Activated CD4-positive, alpha-beta T cell treated with anti-CD3 and anti-CD28 coated beads, Interleukin-2, amount 10 ng/mL, durations not matched to agents 7 days and 5 days (primary cell): ENCODE results near the gene DHX30. TPM values are rescaled to one million over a fixed set of nuclear protein-coding genes. Genes with fewer than 3 reads are reported as not detected.
"Not testable (repeated sequence)": the region's sequence is repeated elsewhere in the genome, so short reads cannot be mapped to it uniquely, and the experiment has no call there.

Experiments
- CTCF ChIA-PET: fragments of 350-600 bp; sonication (Branson Sonifier 250); formaldehyde crosslinking; loops from one replicate; lab custom pipeline; 2021; ENCODE audit warnings: antibody characterized with exemption; lab: Charles Lee
- POLR2A ChIA-PET: fragments of 350-600 bp; sonication (Branson Sonifier 250); formaldehyde crosslinking; loops from one replicate; lab custom pipeline; 2021; ENCODE audit warnings: antibody characterized with exemption; lab: Charles Lee
- DNase-seq: peaks from one replicate; pipeline ENCODE4 v3.0.0-alpha.2; 2020
- H3K27ac Mint-ChIP-seq: one replicate; pipeline ENCODE4 v1.8.0; 2021; ENCODE audit warnings: mild to moderate bottlenecking, moderate library complexity, mixed read lengths
- H3K27me3 Mint-ChIP-seq: one replicate; pipeline ENCODE4 v1.8.0; 2021; ENCODE audit warnings: mixed read lengths
- H3K36me3 Mint-ChIP-seq: one replicate; pipeline ENCODE4 v1.8.0; 2021; ENCODE audit warnings: low read depth, mixed read lengths
- H3K4me1 Mint-ChIP-seq: one replicate; pipeline ENCODE4 v1.8.0; 2021; ENCODE audit warnings: mixed read lengths
- H3K4me3 Mint-ChIP-seq: one replicate; pipeline ENCODE4 v1.8.0; 2021; ENCODE audit warnings: mild to moderate bottlenecking, moderate library complexity, mixed read lengths
- H3K9me3 Mint-ChIP-seq: one replicate; pipeline ENCODE4 v1.8.0; 2021; ENCODE audit warnings: mixed read lengths
- total RNA-seq, 2 experiments: library from RNA; stranded (reverse); gene quantifications; one replicate each; pipeline ENCODE4 v1.2.3, GENCODE V29; 2021

The DHX30 gene
- total RNA-seq, 2 experiments from 2014 or later = 73.2 to 77.8 TPM

- Mint-ChIP-seq H3K4me3 (peak overlapping the region; percentile 89), H3K27ac (peak overlapping the region; percentile 90), H3K4me1 (peaks cover 35% of the 10 kb centered on the region), H3K27me3 (no peaks in the 10 kb centered on the region), H3K36me3 (peaks cover 38% of the 10 kb centered on the region), H3K9me3 (peaks cover 4% of the 10 kb centered on the region)
- DNase-seq = no peak
- ChIA-PET CTCF (interaction anchor here (0.6 to 5.3 kb wide), 23 partner anchors 8 to 357 kb away, joined by 3 to 31 read pairs (median 4); no protein-coding TSS in a partner anchor), POLR2A (interaction anchor here (0.5 kb wide), 1 partner anchor 259 kb away, joined by 5 read pairs; no protein-coding TSS in a partner anchor)
Observed at GRCh38 chr3:47825590-47825989, 22.7 kb downstream of the DHX30 start.

DNA sequence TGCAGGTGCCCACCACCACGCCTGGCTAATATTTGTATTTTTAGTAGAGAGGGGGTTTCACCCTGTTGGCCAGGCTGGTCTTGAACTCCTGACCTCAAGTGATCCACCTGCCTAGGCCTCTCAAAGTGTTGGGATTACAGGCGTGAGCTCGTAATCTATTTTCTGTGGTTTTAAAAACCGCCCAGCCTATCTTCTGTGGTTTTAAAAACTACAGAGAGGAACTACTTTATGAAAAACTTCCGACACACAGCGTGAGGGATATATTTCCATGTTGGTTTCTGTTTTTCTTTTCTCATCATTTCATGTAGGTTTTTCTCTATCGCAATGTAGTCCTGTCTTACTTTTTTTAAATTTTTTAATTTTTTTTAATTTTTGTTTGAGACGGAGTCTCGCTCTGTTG is 26.5 kb downstream of the DHX30 start:
- H3K4me3 Mint-ChIP-seq, H3K9me3 Mint-ChIP-seq, H3K27me3 Mint-ChIP-seq: not testable (repeated sequence)
- H3K27ac Mint-ChIP-seq = peak overlapping the region; percentile 79
- peaks cover 36% of the 10 kb centered on the region for H3K4me1 Mint-ChIP-seq
- peak; percentile 31 for DNase-seq
- peaks cover 55% of the 10 kb centered on the region for H3K36me3 Mint-ChIP-seq
- ChIA-PET CTCF (interaction anchor here (1.7 kb wide), 1 partner anchor 8 kb away, joined by 4 read pairs; no protein-coding TSS in a partner anchor), POLR2A (interaction anchor here (0.8 kb wide), 1 partner anchor 164 kb away, joined by 3 read pairs; no protein-coding TSS in a partner anchor)

GRCh38 chr3:47836986-47837385 is 34.0 kb downstream of the DHX30 start:
- no peaks in the 10 kb centered on the region for H3K9me3 Mint-ChIP-seq
- no peak overlapping the region for H3K4me3 Mint-ChIP-seq
- CTCF ChIA-PET = interaction anchor here (0.6 to 3.4 kb wide), 10 partner anchors 8 to 314 kb away, joined by 3 to 31 read pairs (median 4); no protein-coding TSS in a partner anchor
- no peak for DNase-seq
- no peak overlapping the region for H3K27ac Mint-ChIP-seq
- POLR2A ChIA-PET = no interaction called here
- no peaks in the 10 kb centered on the region for H3K27me3 Mint-ChIP-seq
- no peaks in the 10 kb centered on the region for H3K4me1 Mint-ChIP-seq
- peaks cover 40% of the 10 kb centered on the region for H3K36me3 Mint-ChIP-seq

GRCh38 chr3:47838503-47838902 is 35.6 kb downstream of the DHX30 start:
- POLR2A ChIA-PET = no interaction called here
- H3K9me3 Mint-ChIP-seq = no peaks in the 10 kb centered on the region
- DNase-seq = no peak
- no peak overlapping the region for H3K27ac Mint-ChIP-seq
- CTCF ChIA-PET = interaction anchor here (0.8 to 3.4 kb wide), 7 partner anchors 13 to 160 kb away, joined by 3 to 31 read pairs (median 5); no protein-coding TSS in a partner anchor
- peaks cover 46% of the 10 kb centered on the region for H3K36me3 Mint-ChIP-seq
- no peak overlapping the region for H3K4me3 Mint-ChIP-seq
- H3K4me1 Mint-ChIP-seq = no peaks in the 10 kb centered on the region
- no peaks in the 10 kb centered on the region for H3K27me3 Mint-ChIP-seq

DNA sequence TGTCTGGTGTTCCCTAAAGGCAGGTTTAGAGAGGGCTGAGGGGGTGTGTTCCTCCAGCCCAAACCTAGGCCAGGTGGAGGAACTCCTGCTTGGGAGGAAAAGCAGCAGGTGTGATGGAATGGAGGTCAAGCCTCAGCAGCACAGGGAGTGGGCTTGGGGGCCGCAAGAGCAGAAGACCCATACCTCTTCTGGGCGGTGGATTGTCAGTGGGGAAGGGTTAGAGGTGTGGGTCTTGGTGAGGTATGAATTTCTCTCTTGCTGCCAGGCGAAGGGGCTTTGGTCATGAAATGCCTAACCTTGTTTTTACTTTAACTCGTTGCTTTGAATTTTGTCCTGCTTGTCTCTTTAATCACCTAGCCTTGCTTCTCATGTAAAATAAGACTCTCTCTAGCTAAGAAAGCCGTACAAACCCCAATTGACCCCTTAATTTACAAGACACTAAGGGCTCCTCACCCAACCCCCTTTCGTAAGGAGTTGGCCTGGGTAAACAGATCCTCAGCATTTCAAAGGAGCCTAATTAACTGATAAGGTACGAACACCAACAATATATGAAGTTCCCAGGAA is 38.9 kb downstream of the DHX30 start:
- Mint-ChIP-seq H3K36me3 (peaks cover 47% of the 10 kb centered on the region), H3K27ac (no peak overlapping the region), H3K4me1 (no peaks in the 10 kb centered on the region), H3K9me3 (no peaks in the 10 kb centered on the region), H3K4me3 (no peak overlapping the region), H3K27me3 (no peaks in the 10 kb centered on the region)
- ChIA-PET CTCF (interaction anchor here (1.4 kb wide), 1 partner anchor 148 kb away, joined by 3 read pairs; no protein-coding TSS in a partner anchor), POLR2A (no interaction called here)
- DNase-seq = no peak

DNA sequence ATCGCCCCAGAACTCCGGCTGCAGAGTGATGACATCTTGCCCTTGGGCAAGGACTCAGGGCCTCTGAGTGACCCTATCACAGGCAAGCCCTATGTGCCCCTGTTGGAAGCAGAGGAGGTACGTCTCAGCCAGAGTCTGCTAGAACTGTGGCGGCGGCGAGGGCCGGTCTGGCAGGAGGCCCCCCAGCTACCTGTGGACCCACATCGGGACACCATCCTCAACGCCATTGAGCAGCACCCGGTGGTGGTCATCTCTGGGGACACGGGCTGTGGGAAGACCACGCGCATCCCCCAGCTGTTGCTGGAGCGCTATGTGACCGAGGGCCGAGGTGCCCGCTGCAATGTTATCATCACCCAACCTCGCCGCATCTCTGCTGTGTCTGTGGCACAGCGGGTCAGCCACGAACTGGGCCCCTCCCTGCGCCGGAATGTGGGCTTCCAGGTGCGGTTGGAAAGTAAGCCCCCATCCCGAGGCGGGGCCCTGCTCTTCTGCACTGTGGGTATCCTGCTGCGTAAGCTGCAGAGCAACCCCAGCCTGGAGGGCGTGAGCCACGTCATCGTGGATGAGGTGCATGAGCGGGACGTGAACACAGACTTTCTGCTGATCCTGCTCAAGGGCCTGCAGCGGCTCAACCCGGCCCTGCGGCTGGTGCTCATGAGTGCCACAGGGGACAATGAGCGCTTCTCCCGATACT is 43.4 kb downstream of the DHX30 start:
- Mint-ChIP-seq H3K27me3 (no peaks in the 10 kb centered on the region), H3K36me3 (peaks cover 47% of the 10 kb centered on the region), H3K9me3 (no peaks in the 10 kb centered on the region), H3K27ac (no peak overlapping the region), H3K4me3 (no peak overlapping the region), H3K4me1 (no peaks in the 10 kb centered on the region)
- POLR2A ChIA-PET = no interaction called here
- CTCF ChIA-PET = no interaction called here
- DNase-seq = no peak

GRCh38 chr3:47846880-47847248 is 43.9 kb downstream of the DHX30 start:
- H3K4me3 Mint-ChIP-seq = no peak overlapping the region
- DNase-seq = no peak
- H3K27me3 Mint-ChIP-seq = no peaks in the 10 kb centered on the region
- ChIA-PET POLR2A (no interaction called here), CTCF (no interaction called here)
- peaks cover 42% of the 10 kb centered on the region for H3K36me3 Mint-ChIP-seq
- H3K9me3 Mint-ChIP-seq = no peaks in the 10 kb centered on the region
- H3K4me1 Mint-ChIP-seq = no peaks in the 10 kb centered on the region
- H3K27ac Mint-ChIP-seq = no peak overlapping the region

DNA sequence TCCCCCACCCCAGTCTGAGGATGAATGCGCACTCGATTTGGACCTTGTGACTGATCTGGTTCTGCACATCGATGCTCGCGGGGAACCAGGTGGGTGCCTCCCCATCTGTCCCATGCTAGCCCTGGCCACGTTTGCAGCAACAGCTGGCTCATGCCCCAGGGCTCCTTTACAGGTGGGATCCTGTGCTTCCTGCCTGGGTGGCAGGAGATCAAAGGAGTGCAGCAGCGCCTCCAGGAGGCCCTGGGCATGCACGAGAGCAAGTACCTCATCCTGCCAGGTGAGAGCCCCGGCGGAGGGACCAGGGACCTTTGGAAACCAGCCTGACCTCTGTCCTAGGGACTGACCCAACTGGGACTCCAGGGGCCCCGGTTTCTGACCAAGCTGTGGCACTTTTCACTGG is 44.3 kb downstream of the DHX30 start:
- ChIA-PET POLR2A (no interaction called here), CTCF (no interaction called here)
- no peaks in the 10 kb centered on the region for H3K4me1 Mint-ChIP-seq
- no peaks in the 10 kb centered on the region for H3K9me3 Mint-ChIP-seq
- peaks cover 39% of the 10 kb centered on the region for H3K36me3 Mint-ChIP-seq
- H3K27me3 Mint-ChIP-seq = no peaks in the 10 kb centered on the region
- DNase-seq = no peak
- no peak overlapping the region for H3K4me3 Mint-ChIP-seq
- H3K27ac Mint-ChIP-seq = no peak overlapping the region

GRCh38 chr3:47847801-47848518 is 45.0 kb downstream of the DHX30 start:
- H3K4me3 Mint-ChIP-seq = no peak overlapping the region
- H3K4me1 Mint-ChIP-seq = no peaks in the 10 kb centered on the region
- no peaks in the 10 kb centered on the region for H3K27me3 Mint-ChIP-seq
- CTCF ChIA-PET = interaction anchor here (0.6 kb wide), 1 partner anchor 13 kb away, joined by 5 read pairs; no protein-coding TSS in a partner anchor
- DNase-seq = no peak
- H3K27ac Mint-ChIP-seq = no peak overlapping the region
- POLR2A ChIA-PET = no interaction called here
- H3K36me3 Mint-ChIP-seq = peaks cover 34% of the 10 kb centered on the region
- H3K9me3 Mint-ChIP-seq = no peaks in the 10 kb centered on the region

GRCh38 chr3:47848599-47849117 is 45.7 kb downstream of the DHX30 start:
- CTCF ChIA-PET = interaction anchor here (0.6 kb wide), 1 partner anchor 13 kb away, joined by 5 read pairs; no protein-coding TSS in a partner anchor
- Mint-ChIP-seq H3K36me3 (peaks cover 28% of the 10 kb centered on the region), H3K9me3 (no peaks in the 10 kb centered on the region), H3K27me3 (no peaks in the 10 kb centered on the region), H3K4me1 (no peaks in the 10 kb centered on the region), H3K4me3 (no peak overlapping the region), H3K27ac (no peak overlapping the region)
- DNase-seq = no peak
- POLR2A ChIA-PET = no interaction called here

- H3K9me3 Mint-ChIP-seq = no peaks in the 10 kb centered on the region
- DNase-seq = no peak
- CTCF ChIA-PET = interaction anchor here (1.7 kb wide), 1 partner anchor 11 kb away, joined by 3 read pairs; no protein-coding TSS in a partner anchor
- no peaks in the 10 kb centered on the region for H3K4me1 Mint-ChIP-seq
- H3K27me3 Mint-ChIP-seq = no peaks in the 10 kb centered on the region
- peaks cover 28% of the 10 kb centered on the region for H3K36me3 Mint-ChIP-seq
- no peak overlapping the region for H3K4me3 Mint-ChIP-seq
- POLR2A ChIA-PET = no interaction called here
- no peak overlapping the region for H3K27ac Mint-ChIP-seq
Observed at GRCh38 chr3:47849186-47849698, 46.3 kb downstream of the DHX30 start.
